Kidney (tissue), 14 donors: ENCODE results near the gene NFIA. TPM values are rescaled to one million over a fixed set of nuclear protein-coding genes. Genes with fewer than 3 reads are reported as not detected.

ENCODE experiments used
- DNase-seq, 5 donors: peaks; one replicate each; pipeline ENCODE4 v3.0.0-alpha.2; 2013 to 2020
- FAIRE-seq: peaks from 2 replicates; lab custom pipeline; 2012; peaks lifted over from hg19 to GRCh38; lab: Jason Lieb, UNC
- H3K27ac ChIP-seq, 2 donors: one replicate each; pipeline ENCODE4 v1.7.0; 2013; ENCODE audit warnings: low read depth in 2 of 2, low read length in 2 of 2, inconsistent platforms in 1 of 2
- H3K27me3 ChIP-seq: one replicate; pipeline ENCODE4 v1.7.1; 2013; ENCODE audit warnings: low read length, inconsistent platforms; ENCODE audit not compliant: control insufficient read depth, insufficient read depth
- H3K36me3 ChIP-seq, 3 donors: one replicate each; pipeline versions ENCODE4 v1.7.0 to v1.7.1; 2013; ENCODE audit warnings: low read length in 3 of 3, control low read depth in 1 of 3, inconsistent platforms in 1 of 3; ENCODE audit not compliant: insufficient read depth in 3 of 3, control insufficient read depth in 2 of 3
- H3K4me1 ChIP-seq, 3 donors: one replicate each; pipeline versions ENCODE4 v1.7.0 to v1.7.1; 2013; ENCODE audit warnings: low read length in 3 of 3, inconsistent platforms in 1 of 3, low read depth in 1 of 3; ENCODE audit not compliant: control insufficient read depth in 2 of 3, insufficient read depth in 2 of 3
- H3K4me3 ChIP-seq, 3 donors: one replicate each; pipeline versions ENCODE4 v1.7.0 to v1.8.1; 2013; ENCODE audit warnings: low read length in 3 of 3, control low read depth in 1 of 3, inconsistent platforms in 1 of 3
- H3K9ac ChIP-seq, 3 donors: one replicate each; pipeline versions ENCODE4 v1.7.0 to v1.7.1; 2013; ENCODE audit warnings: low read length in 3 of 3, control low read depth in 1 of 3, inconsistent platforms in 1 of 3
- H3K9me3 ChIP-seq, 3 donors: one replicate each; pipeline versions ENCODE4 v1.7.0 to v1.7.1; 2013; ENCODE audit warnings: low read length in 3 of 3, control low read depth in 1 of 3, inconsistent platforms in 1 of 3; ENCODE audit not compliant: control insufficient read depth in 2 of 3, insufficient read depth in 1 of 3
- intact Hi-C: fragments of 100-400 bp; cut with DNase I; formaldehyde crosslinking; loops from one replicate; pipeline ENCODE4 v1.11.1; 2022
- polyA plus RNA-seq: library from polyadenylated mRNA; stranded (reverse); fragments of 350-450 nt; fragmentation: Illumina TruSeq; extraction: RNeasy Lipid Tissue Mini Kit (QIAGEN cat#74804); gene quantifications from one replicate; pipeline ENCODE4 v1.2.3, GENCODE V29; 2014; ENCODE audit warnings: low read depth, low replicate concordance; ENCODE audit not compliant: insufficient read depth
- total RNA-seq: library from RNA; stranded (reverse); fragmentation: NEBNext Ultra II Directional; extraction: Animal tissue kit (Norgen Biotek cat#: 25700); gene quantifications from one replicate; pipeline ENCODE4 v1.2.1, GENCODE V29; 2021
- TF ChIP-seq, protein P1 (sequence below): IDR thresholded peaks from 3 replicates; pipeline ENCODE4 v1.5.1; 2012; ENCODE audit warnings: mild to moderate bottlenecking, moderate library complexity, borderline replicate concordance; ENCODE audit not compliant: insufficient read depth; ENCODE audit errors: extremely low read depth
- donor health status: control.
- donor health status: control.
- donor health status: control.
- donor health status: control.
- donor health status: control.
- donor health status: DM: yes; HTN: yes; CAD: no.
- donor health status: Normal renal cell carcinoma (clear cell type).

The NFIA gene
- total and polyA plus RNA-seq, 2 donors from 2014 or later = 4.8 to 87.5 TPM

DNA sequence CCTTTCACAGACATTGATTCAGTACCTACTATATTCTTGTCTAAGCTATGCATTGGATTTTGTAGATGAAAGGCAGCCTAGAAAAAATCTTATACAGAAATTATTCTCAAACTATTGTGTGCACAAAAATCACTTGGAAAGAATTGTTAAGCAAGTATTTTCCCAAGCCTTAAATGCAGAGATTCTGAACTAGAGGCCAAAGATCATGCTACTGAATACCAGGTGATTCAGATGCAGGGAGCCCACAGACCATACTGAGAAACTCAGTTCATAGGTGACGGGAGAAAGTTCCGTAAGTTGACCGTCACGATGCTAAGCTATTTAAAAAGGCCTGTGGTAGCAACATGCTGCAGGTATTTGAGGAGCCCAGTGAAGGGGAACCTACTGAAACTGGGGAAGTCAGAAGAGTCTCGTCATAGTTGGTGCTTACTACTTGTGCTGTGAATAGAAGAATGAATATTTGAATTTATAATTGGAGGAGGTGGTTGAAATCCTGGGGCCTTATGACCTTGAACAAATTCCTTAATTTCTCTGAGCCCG, 150.8 kb downstream of the NFIA start:
- Histone ChIP-seq H3K27ac (no peak overlapping the region), H3K4me1 (peaks cover 2 to 11% (median 6%) of the 10 kb centered on the region in 3 donors), H3K4me3 (no peak overlapping the region), H3K27me3 (no peaks in the 10 kb centered on the region), H3K9ac (no peak overlapping the region), H3K9me3 (no peaks in the 10 kb centered on the region), H3K36me3 (no peaks in the 10 kb centered on the region)
- intact Hi-C loops = no loop called here
- peak in 2 of 5 donors; percentile 54 to 59 for DNase-seq
- no peak for FAIRE-seq
- TF ChIP-seq, protein P1, sequence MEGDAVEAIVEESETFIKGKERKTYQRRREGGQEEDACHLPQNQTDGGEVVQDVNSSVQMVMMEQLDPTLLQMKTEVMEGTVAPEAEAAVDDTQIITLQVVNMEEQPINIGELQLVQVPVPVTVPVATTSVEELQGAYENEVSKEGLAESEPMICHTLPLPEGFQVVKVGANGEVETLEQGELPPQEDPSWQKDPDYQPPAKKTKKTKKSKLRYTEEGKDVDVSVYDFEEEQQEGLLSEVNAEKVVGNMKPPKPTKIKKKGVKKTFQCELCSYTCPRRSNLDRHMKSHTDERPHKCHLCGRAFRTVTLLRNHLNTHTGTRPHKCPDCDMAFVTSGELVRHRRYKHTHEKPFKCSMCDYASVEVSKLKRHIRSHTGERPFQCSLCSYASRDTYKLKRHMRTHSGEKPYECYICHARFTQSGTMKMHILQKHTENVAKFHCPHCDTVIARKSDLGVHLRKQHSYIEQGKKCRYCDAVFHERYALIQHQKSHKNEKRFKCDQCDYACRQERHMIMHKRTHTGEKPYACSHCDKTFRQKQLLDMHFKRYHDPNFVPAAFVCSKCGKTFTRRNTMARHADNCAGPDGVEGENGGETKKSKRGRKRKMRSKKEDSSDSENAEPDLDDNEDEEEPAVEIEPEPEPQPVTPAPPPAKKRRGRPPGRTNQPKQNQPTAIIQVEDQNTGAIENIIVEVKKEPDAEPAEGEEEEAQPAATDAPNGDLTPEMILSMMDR = no peak

DNA sequence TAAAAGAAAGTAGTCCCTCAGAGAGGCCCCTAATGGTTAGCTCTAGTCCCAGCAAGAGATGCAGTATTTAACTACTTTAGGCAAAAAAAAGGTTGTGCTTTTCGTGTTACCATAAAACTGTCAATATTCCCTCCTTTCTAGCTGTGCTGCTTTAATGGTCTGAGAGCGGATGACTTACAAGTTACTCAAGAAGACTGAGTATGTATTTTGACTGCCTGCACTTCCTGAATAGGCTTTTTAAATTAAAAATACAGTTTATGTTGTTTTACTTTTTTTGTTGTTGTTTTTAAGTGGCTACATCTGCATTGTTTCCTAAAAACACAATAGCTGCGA, 152.2 kb downstream of the NFIA start:
- TF ChIP-seq, protein P1 = no peak
- Histone ChIP-seq H3K4me3 (no peak overlapping the region), H3K9me3 (no peaks in the 10 kb centered on the region), H3K27me3 (no peaks in the 10 kb centered on the region), H3K36me3 (no peaks in the 10 kb centered on the region), H3K4me1 (peaks cover 2 to 11% (median 6%) of the 10 kb centered on the region in 3 donors), H3K9ac (no peak overlapping the region), H3K27ac (no peak overlapping the region)
- FAIRE-seq (no peak), DNase-seq (peak in 2 of 5 donors; percentile 25 to 70)
- intact Hi-C loops = no loop called here

DNA sequence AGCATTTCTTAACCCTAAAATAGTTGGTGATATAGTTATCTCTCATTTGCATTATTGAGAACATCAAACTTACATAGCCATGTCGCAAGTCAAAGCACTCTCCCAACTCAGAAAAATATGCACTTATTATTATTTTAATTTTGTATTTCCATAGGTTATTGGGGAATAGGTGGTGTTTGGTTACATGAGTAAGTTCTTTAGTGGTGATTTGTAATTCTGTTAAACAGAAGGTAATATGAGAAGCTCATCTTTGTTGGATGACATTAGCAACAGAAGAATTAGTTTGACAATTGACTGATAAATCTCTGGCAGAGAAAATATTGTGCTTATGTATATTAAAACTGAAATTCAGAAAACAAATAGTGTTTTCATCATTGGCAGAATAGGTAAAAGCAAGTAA, 154.8 kb downstream of the NFIA start:
- no peak for DNase-seq
- Histone ChIP-seq H3K9ac (no peak overlapping the region), H3K27ac (no peak overlapping the region), H3K27me3 (no peaks in the 10 kb centered on the region), H3K36me3 (no peaks in the 10 kb centered on the region), H3K9me3 (no peaks in the 10 kb centered on the region), H3K4me3 (no peak overlapping the region), H3K4me1 (peaks cover 2 to 8% (median 6%) of the 10 kb centered on the region in 3 donors)
- TF ChIP-seq, protein P1 = no peak
- no peak for FAIRE-seq
- intact Hi-C loops = no loop called here
